GM21737 (cell line): ENCODE results near the gene TCP11L2.
"Not testable (repeated sequence)": the region's sequence is repeated elsewhere in the genome, so short reads cannot be mapped to it uniquely, and the experiment has no call there.

Experiments
- ATAC-seq: cut with Tn5 transposase; IDR thresholded peaks from one replicate; pipeline ENCODE4 v1.9.1; 2021; ENCODE audit warnings: mild to moderate bottlenecking, moderate library complexity; ENCODE audit not compliant: unreplicated experiment

Gene TCP11L2

GRCh38 chr12:106282457-106283097 is 20.0 kb upstream of the TCP11L2 start:
- no peak for ATAC-seq

GRCh38 chr12:106284358-106285105 is 18.0 kb upstream of the TCP11L2 start:
- ATAC-seq: no peak

GRCh38 chr12:106285982-106286381 is 16.6 kb upstream of the TCP11L2 start:
- no peak for ATAC-seq

GRCh38 chr12:106286576-106287162 is 15.9 kb upstream of the TCP11L2 start:
- ATAC-seq: not testable (repeated sequence)

- ATAC-seq: no peak
Observed at GRCh38 chr12:106287364-106287763, 15.2 kb upstream of the TCP11L2 start.

- no peak for ATAC-seq
Observed at GRCh38 chr12:106288101-106288493, 14.4 kb upstream of the TCP11L2 start.

- ATAC-seq: no peak
Observed at GRCh38 chr12:106288494-106289195, 13.9 kb upstream of the TCP11L2 start.

- no peak for ATAC-seq
Observed at GRCh38 chr12:106289196-106289681, 13.3 kb upstream of the TCP11L2 start.

GRCh38 chr12:106290666-106291065 is 11.9 kb upstream of the TCP11L2 start:
- no peak for ATAC-seq

GRCh38 chr12:106291342-106291741 is 11.2 kb upstream of the TCP11L2 start:
- ATAC-seq: no peak

- no peak for ATAC-seq
Observed at GRCh38 chr12:106292339-106292738, 10.2 kb upstream of the TCP11L2 start.

GRCh38 chr12:106296179-106296877 is 6.2 kb upstream of the TCP11L2 start:
- ATAC-seq: no peak

- no peak for ATAC-seq
Observed at GRCh38 chr12:106297075-106297474, 5.5 kb upstream of the TCP11L2 start.

- no peak for ATAC-seq
Observed at GRCh38 chr12:106297681-106298080, 4.9 kb upstream of the TCP11L2 start.

GRCh38 chr12:106299202-106299774 is 3.2 kb upstream of the TCP11L2 start:
- ATAC-seq: no peak

GRCh38 chr12:106300761-106301160 is 1.8 kb upstream of the TCP11L2 start:
- no peak for ATAC-seq

GRCh38 chr12:106301241-106301610 is 1.3 kb upstream of the TCP11L2 start:
- ATAC-seq: no peak

GRCh38 chr12:106301611-106302321 is 767 bp upstream of the TCP11L2 start:
- ATAC-seq: peak; percentile 54

- ATAC-seq: peak; percentile 35
Observed at GRCh38 chr12:106303202-106303820, 778 bp downstream of the TCP11L2 start.
